Smooth muscle cell (in vitro differentiated cells): ENCODE measurements around the gene DNAJB6. TPM values are rescaled to one million over a fixed set of nuclear protein-coding genes. Genes with fewer than 3 reads are reported as not detected.

ENCODE experiments used
- DNase-seq: peaks from one replicate; lab custom pipeline; 2025; ENCODE audit not compliant: unreplicated experiment; lab: John Stamatoyannopoulos, UW
- H2AFZ ChIP-seq: fragments of 200-600 bp; sonication (generic); 2 replicates; pipeline ENCODE4 v1.6.0; 2016; ENCODE audit warnings: antibody characterized with exemption, low read depth, mild to moderate bottlenecking
- H3F3A ChIP-seq: fragments of 200-600 bp; sonication (generic); 2 replicates; pipeline ENCODE4 v1.6.0; 2017; ENCODE audit warnings: antibody characterized with exemption, low read depth
- H3K27ac ChIP-seq: fragments of 200-600 bp; sonication (generic); 2 replicates; pipeline ENCODE4 v1.5.1; 2016; ENCODE audit warnings: low read depth, mild to moderate bottlenecking
- H3K27me3 ChIP-seq: fragments of 200-600 bp; sonication (generic); 2 replicates; pipeline ENCODE4 v1.6.1; 2016; ENCODE audit warnings: low read depth, mild to moderate bottlenecking
- H3K36me3 ChIP-seq: fragments of 200-600 bp; sonication (generic); 2 replicates; pipeline ENCODE4 v1.5.1; 2016; ENCODE audit warnings: low read depth
- H3K4me1 ChIP-seq: fragments of 200-600 bp; sonication (generic); 2 replicates; pipeline ENCODE4 v1.5.1; 2016; ENCODE audit warnings: low read depth
- H3K4me2 ChIP-seq: fragments of 200-600 bp; sonication (generic); 2 replicates; pipeline ENCODE4 v1.6.0; 2016; ENCODE audit warnings: mild to moderate bottlenecking
- H3K4me3 ChIP-seq: fragments of 200-600 bp; sonication (generic); 2 replicates; pipeline ENCODE4 v1.5.1; 2016; ENCODE audit warnings: mild to moderate bottlenecking
- H3K79me2 ChIP-seq: fragments of 200-600 bp; sonication (generic); 2 replicates; pipeline ENCODE4 v1.6.0; 2016; ENCODE audit warnings: low read depth, mild to moderate bottlenecking
- H3K9ac ChIP-seq: fragments of 200-600 bp; sonication (generic); 2 replicates; pipeline ENCODE4 v1.6.0; 2016; ENCODE audit warnings: low read depth
- H3K9me3 ChIP-seq: fragments of 200-600 bp; sonication (generic); replicated peaks from 2 replicates; pipeline ENCODE4 v1.5.1; 2016; ENCODE audit warnings: low read depth
- H4K20me1 ChIP-seq: fragments of 200-600 bp; sonication (generic); 2 replicates; pipeline ENCODE4 v1.6.0; 2016; ENCODE audit warnings: low read depth
- WGBS: methylation state at CpG from one replicate; pipeline ENCODE4 v1.1.7; 2016; ENCODE audit warnings: low lambda C conversion rate; 5-methylcytosine and 5-hydroxymethylcytosine counted together
- polyA plus RNA-seq: library from polyadenylated mRNA; unstranded; fragments of >200 nt; fragmentation: Nextera tagmentation; extraction: Ambion mirVana; gene quantifications from 2 replicates; pipeline ENCODE4 v1.2.1, GENCODE V29; 2016
- total RNA-seq: library from RNA; depleted of rRNA; stranded (reverse); fragments of >200 nt; gene quantifications from 2 replicates; pipeline ENCODE4 v1.2.3, GENCODE V29; 2014
- TF ChIP-seq, protein P1 (sequence below): fragments of 200-600 bp; sonication (generic); IDR thresholded peaks from 2 replicates; pipeline ENCODE4 v1.5.1; 2017; ENCODE audit warnings: borderline replicate concordance, mild to moderate bottlenecking, antibody characterized with exemption; ENCODE audit not compliant: insufficient read depth, poor library complexity, severe bottlenecking

Gene DNAJB6
- total and polyA plus RNA-seq, 2 experiments from 2014 or later: 103 to 104 TPM

DNA sequence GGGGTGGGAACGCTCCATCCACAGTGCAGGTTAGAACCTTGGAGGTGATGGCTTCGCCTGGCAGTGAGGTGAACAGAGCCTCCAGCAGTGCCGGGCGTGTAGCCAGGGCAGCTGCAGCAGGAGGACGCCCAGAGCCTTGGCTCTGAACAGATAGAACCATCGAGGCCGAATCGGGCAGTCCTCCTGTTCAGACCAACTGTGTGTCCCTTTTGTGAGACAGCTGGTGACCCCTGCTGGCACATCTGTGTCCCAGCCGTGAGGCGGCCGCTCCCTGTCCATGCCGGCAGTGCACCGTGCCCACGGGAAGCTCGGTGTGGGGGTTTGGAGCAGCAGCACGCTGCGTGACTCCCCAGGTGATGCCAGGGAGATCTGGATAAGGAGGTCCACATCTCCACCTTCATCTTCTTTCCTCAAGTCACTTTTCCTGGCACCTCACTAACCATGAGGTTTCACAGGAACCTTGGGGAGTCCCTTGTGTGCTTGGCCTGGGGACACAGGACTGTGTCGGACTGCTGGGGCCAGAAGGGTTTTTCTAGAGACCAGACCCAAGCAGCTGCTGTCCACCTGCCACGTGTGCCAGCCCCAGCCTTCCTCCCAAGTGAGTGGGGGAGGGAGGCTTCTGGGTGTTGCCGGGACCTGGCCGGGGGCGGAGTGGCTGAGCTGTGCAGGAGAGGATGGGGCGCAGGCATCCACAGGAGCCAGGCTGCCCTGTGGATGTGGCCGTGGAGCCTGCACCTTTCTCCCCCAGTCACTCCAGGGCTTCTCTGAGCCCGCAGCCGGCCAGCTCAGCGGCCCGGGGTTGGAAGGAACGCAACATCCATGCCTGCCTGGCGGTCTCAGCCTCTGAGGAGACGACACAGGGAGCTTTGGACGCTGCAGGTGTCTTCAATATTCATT, 69.4 kb downstream of the DNAJB6 start:
- Histone ChIP-seq H4K20me1 (peaks cover 43% of the 10 kb centered on the region), H3K4me3 (no peak overlapping the region), H3K4me1 (no peaks in the 10 kb centered on the region), H3K36me3 (peaks cover 3% of the 10 kb centered on the region), H3K9me3 (no peaks in the 10 kb centered on the region), H2AFZ (no peak overlapping the region), H3K27me3 (no peaks in the 10 kb centered on the region), H3K79me2 (no peaks in the 10 kb centered on the region), H3K4me2 (no peak overlapping the region), H3K27ac (peak overlapping the region; percentile 47), H3K9ac (no peak overlapping the region), H3F3A (peaks cover 5% of the 10 kb centered on the region)
- 94% methylated on average over 30 of the region's 32 CpGs for WGBS
- TF ChIP-seq, protein P1, sequence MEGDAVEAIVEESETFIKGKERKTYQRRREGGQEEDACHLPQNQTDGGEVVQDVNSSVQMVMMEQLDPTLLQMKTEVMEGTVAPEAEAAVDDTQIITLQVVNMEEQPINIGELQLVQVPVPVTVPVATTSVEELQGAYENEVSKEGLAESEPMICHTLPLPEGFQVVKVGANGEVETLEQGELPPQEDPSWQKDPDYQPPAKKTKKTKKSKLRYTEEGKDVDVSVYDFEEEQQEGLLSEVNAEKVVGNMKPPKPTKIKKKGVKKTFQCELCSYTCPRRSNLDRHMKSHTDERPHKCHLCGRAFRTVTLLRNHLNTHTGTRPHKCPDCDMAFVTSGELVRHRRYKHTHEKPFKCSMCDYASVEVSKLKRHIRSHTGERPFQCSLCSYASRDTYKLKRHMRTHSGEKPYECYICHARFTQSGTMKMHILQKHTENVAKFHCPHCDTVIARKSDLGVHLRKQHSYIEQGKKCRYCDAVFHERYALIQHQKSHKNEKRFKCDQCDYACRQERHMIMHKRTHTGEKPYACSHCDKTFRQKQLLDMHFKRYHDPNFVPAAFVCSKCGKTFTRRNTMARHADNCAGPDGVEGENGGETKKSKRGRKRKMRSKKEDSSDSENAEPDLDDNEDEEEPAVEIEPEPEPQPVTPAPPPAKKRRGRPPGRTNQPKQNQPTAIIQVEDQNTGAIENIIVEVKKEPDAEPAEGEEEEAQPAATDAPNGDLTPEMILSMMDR: no peak
- DNase-seq: no peak

DNA sequence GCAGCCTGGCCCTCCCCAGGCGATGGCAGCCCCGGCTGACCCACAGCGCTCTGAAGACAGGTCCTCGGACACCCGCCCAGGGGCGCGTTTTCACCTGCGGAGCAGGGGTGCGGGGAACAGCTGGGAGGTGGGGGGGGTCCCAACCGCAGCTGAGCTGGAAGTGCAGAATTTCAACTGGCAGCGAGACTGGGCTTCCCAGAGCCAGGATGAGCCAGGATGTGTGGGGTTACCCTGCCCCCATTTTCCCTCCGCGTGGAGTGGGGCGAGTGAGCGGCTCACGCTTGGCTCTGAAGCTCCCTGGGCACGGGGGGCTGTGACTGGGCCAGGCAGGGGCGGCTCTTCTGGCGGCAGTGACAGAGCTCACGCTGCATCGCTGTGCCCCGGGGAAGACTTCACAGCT, 70.2 kb downstream of the DNAJB6 start:
- Histone ChIP-seq H3K9ac (no peak overlapping the region), H3K27ac (no peak overlapping the region), H3K79me2 (no peaks in the 10 kb centered on the region), H3K4me3 (no peak overlapping the region), H3K4me1 (peaks cover 6% of the 10 kb centered on the region), H3K36me3 (no peaks in the 10 kb centered on the region), H3K27me3 (no peaks in the 10 kb centered on the region), H3F3A (peaks cover 5% of the 10 kb centered on the region), H3K9me3 (no peaks in the 10 kb centered on the region), H3K4me2 (no peak overlapping the region), H2AFZ (no peak overlapping the region), H4K20me1 (peaks cover 47% of the 10 kb centered on the region)
- no peak for DNase-seq
- TF ChIP-seq, protein P1: no peak
- 96% methylated on average over 22 of the region's 22 CpGs for WGBS

DNA sequence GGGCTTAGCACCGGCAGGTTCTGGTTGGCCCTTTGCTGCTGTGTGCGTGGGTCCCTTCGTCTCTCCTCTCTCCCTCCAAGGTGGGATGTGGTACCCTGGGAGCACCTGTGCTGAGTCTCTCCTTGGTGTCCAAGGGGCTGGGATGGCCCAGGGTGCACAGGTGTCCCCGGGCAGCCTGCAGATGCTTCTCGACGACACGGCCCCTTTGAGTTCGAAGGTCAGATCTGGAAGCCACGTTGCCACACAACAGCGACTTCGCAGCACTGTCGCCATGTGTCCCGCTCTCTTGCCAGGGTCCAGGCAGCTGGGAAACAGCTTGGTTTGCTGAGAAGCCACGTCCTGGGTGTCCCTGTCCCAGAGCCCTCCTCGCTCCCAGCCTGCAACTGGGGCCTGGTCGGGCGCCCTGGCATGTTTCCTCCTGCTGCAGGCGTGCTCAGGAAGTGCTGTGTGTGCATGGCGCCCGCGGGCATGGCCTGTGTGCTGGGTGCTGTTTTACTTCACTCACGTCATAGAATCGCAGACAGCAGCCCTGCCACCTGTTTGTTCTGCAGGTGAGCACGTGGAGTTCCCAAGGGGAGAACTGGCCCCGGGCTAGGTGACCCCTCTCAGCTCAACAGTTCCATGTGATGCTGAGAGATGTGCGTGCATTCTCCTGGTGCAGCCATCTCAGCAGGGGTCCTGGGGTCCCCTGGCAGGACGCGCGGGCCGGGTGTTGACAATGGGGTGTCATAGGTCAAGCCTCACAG, 70.9 kb downstream of the DNAJB6 start:
- peaks cover 49% of the 10 kb centered on the region for H4K20me1 ChIP-seq
- no peak for DNase-seq
- no peak overlapping the region for H3K4me2 ChIP-seq
- H3K36me3 ChIP-seq: no peaks in the 10 kb centered on the region
- H3K79me2 ChIP-seq: no peaks in the 10 kb centered on the region
- peaks cover 11% of the 10 kb centered on the region for H3K4me1 ChIP-seq
- TF ChIP-seq, protein P1: no peak
- H3K27ac ChIP-seq: no peak overlapping the region
- no peak overlapping the region for H3K9ac ChIP-seq
- no peaks in the 10 kb centered on the region for H3K27me3 ChIP-seq
- peaks cover 5% of the 10 kb centered on the region for H3F3A ChIP-seq
- WGBS: 91% methylated on average over 30 of the region's 30 CpGs
- no peak overlapping the region for H2AFZ ChIP-seq
- H3K4me3 ChIP-seq: no peak overlapping the region
- H3K9me3 ChIP-seq: no peaks in the 10 kb centered on the region
